ENCODE results near the gene IFNE.

Gene IFNE, protein sequence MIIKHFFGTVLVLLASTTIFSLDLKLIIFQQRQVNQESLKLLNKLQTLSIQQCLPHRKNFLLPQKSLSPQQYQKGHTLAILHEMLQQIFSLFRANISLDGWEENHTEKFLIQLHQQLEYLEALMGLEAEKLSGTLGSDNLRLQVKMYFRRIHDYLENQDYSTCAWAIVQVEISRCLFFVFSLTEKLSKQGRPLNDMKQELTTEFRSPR

DNA sequence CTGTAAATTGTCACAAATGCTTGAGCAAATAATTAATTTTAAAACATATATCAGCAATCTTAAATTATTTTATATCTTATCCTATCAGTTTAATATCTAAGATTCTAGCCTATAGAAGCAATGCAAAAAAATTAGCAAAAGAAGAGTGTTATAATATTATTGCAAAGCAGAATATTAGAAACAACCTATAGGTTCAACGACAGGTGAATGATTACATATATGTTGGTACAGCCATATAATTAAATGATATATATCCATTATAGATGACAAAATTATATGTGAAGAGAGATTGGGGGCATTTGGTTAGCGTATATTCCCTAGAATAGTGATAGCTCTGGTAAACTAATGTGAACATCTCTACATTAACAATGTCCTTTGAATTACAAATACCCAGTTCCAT lies at the start of gene IFNE:
IFNE (minus strand) TSS at position 101 of the 400 bp plus-strand sequence. CDS start 619 bp downstream, outside the sequence.
- DNase-seq (ENCODE audit: low read depth in 1 of 2, low spot score in 1 of 2): no peak

DNA sequence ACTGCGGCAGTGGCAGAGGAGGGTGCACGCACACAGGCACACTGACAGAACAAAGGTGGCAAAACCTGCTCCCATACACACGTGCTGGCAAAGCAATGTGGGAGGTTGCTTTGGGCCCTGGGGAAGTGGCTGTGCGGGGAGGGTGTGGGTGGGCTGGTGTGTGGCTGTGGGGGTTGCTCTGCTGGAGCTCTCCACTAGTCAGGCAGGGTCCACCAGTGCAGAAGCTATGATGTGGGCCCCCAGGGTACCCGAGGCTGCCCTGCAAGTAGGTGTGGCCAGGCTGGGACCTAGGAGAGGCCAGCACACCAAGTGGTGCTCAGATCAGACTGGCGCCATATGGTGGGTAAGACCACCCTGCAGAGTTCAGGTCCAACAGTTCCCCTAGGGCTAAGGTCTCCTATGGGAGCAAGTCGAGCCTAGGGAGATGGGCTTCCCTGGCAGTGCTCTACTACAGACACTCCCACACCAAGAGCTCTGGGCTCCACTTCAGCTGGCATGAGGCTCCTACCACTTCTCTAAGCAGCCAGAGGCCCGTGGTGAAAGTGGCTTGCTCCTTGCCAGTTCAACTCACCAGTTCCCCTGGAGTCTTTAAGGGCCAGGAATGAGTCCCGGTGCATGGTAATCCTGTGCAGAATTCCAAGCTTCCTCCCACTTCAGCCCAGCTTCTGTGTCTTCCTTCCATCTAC lies 46.2 kb upstream of the IFNE start:
- no peak for DNase-seq (ENCODE audit: low read depth in 1 of 2, low spot score in 1 of 2)

DNA sequence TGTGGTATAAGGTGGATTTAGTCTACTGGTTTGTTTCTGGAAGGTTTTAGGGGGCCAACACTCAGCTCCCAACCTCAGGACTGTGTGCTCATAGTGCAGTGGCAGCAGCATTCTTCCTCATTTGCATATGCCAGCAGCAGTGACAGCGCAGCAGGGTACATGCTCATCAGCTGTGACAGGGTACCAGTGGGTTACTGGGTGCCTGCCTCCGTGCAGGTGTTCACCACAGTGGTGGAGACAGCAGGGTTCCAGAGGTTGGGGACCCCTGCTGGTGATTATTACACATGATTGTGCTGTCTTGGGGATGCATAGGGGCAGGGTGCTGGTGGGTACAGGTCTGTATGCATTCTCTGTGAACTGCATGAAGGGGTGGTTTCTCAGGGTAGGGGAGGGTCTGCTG lies 45.5 kb upstream of the IFNE start:
- DNase-seq (ENCODE audit: low read depth in 1 of 2, low spot score in 1 of 2): no peak

DNA sequence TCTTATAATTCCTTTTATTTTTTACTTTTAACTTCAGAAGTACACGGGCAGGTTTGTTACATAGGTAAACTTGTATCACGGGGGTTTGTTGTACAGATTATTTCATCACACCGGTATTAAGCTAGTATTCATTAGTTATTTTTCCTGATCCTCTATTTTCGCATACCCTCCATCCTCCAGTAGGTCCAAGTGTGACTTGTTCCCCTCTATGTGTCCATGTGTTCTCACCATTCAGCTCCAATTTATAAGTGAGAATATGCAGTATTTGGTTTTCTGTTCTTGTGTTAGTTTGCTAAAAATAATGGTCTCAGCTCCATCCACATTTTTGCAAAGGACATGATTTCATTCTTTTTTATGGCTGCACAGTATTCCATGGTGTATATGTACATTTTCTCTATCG lies 43.1 kb upstream of the IFNE start:
- no peak for DNase-seq (ENCODE audit: low read depth in 1 of 2, low spot score in 1 of 2)

DNA sequence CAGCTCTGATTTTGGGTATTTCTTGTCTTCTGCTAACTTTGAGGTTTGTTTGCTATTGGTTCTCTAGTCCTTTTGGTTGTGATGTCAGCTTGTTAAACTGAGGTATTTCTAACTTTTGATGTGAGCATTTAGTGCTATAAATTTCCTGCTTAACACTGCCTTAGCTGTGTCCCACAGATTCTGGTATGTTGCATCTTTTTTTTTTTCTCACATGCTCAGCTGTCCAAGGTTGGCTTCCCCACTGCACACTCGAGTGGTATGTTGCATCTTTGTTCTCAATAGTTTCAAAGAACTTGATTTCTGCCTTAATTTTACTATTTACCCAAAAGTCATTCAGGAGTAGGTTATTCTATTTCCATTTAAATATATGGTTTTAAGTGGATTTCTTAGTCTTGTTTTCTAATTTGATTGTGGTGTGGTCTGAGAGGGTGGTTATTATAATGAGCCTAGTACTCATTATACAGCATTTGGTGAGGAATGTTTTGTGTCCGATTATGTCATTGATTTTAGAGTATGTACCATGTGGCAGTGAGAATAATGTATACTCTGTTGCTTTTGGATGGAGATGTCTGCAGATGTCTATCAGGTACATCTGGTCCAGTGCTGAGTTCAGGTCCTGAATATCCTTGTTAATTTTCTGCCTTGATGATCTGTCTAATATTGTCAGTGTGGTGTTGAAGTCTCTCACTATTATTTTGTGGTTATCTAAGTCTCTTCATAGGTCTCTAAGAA lies 42.2 kb upstream of the IFNE start:
- DNase-seq (ENCODE audit: low read depth in 1 of 2, low spot score in 1 of 2): no peak

DNA sequence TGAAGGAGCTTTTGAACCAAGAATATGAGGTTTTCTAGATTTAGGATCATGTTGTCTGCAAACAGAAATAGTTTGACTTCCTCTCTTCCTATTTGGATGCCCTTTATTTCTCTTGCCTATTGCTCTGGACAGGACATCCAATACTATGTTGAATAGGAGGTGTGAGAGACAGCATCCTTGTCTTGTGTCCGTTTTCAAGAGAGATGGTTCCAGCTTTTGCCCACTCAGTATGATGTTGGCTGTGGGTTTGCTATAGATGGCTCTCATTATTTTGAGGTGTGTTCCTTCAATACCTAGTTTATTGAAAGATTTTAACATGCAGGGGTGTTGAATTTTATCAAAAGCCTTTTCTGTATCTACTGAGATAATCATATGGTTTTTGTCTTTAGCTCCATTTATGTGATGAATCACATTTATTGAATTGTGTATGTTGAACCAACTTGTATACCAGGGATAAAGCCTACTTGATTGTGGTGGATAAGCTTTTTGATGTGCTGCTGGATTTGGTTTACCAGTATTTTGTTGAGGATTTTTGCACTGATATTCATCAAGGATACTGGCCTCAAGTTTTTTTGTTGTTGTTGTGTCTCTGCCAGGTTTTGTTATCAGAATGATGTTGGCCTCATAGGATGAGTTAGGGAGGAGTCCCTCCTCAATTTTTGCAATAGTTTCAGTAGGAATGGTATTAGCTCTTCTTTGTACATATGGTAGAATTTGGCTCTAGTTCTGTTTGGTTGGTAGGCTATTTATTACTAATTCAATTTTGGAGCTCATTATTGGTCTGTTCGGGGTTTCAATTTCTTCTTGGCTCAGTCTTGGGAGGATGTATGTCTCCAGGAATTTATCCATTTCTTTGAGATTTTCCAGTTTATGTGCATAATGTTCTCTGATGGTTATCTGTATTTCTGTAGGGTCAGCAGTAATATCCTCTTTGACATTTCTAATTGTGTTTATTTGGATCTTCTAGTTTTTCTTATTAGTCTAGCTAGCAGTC lies 41.2 kb upstream of the IFNE start:
- DNase-seq (ENCODE audit: low read depth in 1 of 2, low spot score in 1 of 2): no peak

DNA sequence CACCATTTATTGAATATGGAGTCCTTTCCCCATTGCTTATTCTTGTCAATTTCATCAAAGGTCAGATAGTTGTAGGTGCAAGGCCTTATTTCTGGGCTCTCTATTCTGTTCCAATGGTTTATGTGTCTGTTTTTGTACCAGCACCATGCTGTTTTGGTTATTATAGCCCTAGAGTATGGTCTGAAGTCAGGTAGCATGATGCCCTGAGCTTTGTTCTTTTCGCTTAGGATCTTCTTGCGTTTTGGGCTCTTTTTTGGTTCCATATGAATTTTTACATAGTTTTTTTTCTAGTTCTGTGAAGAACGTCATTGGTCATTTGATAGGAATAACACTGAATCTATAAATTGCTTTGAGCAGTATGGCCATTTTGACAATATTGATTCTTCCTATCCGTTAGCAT lies 40.2 kb upstream of the IFNE start:
- DNase-seq (ENCODE audit: low read depth in 1 of 2, low spot score in 1 of 2): no peak

DNA sequence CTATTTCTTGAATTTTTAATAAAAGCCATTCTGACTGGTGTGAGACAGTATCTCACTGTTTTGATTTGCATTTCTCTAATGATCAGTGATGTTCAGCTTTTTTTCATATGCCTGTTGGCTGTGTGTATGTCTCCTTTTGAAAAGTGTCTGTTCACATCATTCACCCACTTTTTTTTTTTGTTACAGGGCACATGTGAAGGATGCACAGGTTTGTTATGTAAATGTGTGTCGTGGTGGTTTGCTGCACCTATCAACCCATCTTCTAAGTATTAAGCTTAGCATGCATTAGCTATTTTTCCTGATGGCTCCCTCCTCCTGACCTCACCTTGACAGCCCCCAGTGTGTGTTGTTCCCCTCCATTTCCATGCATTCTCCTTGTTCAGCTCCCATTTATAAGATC lies 39.3 kb upstream of the IFNE start:
- no peak for DNase-seq (ENCODE audit: low read depth in 1 of 2, low spot score in 1 of 2)

DNA sequence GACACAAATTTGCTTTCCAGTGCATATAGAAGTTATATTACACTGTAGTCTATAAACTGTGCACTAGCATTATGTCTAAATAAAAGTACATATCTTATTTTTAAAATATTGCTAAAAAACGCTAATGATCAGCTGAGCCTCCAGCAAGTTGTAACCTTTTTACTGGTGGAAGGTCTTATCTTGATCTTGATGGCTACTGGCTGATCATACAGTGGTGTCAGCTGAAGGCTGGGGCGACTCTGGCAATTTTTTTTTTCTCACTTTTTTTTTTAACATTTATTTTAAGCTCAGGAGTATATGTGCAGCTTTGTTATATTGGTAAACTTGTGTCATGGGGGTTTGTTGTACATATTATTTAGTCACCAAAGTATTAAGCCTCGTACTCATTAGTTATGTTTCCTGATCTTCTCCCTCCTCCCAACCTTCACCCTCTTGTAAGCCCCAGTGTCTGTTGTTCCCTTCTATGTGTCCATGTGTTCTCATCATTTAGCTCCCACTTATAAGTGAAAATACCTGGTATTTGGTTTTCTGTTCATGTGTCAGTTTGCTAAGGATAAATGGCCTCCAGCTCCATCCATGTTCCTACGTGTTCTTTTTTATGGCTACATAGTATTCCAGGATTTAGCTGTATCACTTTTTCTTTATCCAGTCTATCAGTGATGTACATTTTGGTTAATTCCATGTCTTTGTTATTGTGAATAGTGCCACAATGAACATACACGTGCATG lies 38.6 kb upstream of the IFNE start:
- no peak for DNase-seq (ENCODE audit: low read depth in 1 of 2, low spot score in 1 of 2)

DNA sequence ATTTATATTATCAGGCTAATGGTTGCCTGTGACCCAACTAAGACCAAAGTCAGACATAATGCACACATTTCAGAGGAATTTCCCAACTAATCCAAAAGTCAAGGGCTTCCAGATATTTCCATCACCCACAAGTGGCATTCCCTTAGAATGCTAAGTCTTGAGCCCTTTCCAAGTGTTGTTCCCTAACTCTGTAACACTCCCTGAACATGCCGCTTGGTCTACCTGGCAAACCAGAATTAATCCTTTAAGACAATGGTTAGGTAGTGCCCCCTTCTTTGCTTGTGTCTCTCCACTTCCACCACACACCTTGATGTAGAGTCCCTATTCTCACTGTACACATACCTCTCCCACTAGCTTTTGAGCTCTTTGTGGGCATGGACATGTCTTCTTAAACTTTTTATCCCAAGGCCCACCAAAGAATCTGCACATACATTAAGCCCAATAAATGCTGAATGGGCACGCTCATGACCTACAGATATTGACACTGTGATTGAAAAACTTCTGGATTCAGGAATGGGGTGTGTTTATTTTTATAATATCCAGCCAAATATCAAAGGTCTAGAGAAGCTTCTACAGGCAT lies 37.8 kb upstream of the IFNE start:
- DNase-seq (ENCODE audit: low read depth in 1 of 2, low spot score in 1 of 2): no peak

DNA sequence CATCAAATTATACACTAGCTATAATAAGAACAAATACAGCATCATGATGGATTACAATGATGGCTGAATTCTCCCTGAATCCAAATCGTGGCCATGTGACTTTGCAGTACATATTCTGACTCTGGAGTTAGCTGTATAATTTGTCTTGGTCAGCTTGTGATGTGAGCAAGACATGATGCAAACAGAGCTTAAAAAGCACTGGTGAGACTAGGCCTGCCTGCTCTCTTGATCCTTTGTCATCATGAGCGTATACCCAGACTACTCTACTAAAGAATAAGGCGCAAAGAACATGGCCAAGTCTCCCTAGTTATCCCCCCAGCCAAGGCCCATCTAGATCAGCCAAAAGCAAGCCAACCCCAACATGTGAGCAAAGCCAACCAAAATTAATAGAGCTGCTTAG lies 34.7 kb upstream of the IFNE start:
- no peak for DNase-seq (ENCODE audit: low read depth in 1 of 2, low spot score in 1 of 2)

DNA sequence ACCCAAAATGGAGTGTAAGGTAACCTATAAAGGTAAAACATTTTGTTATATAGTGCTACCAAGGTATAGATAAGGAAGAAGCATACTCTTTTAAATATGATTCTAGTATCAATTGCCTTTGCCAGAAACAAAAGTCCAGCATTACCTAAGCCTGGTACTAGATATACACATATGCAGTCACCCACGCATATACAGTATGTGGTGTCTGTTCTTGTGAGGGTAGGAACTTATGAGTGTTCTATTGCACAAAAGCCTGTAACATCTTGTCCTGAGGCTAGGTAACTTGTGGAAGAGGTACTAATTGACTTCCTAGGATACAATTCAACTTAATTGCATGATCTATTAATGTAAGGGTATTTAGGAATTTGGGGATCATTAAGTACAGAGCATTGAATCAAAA lies 31.3 kb upstream of the IFNE start:
- no peak for DNase-seq (ENCODE audit: low read depth in 1 of 2, low spot score in 1 of 2)

DNA sequence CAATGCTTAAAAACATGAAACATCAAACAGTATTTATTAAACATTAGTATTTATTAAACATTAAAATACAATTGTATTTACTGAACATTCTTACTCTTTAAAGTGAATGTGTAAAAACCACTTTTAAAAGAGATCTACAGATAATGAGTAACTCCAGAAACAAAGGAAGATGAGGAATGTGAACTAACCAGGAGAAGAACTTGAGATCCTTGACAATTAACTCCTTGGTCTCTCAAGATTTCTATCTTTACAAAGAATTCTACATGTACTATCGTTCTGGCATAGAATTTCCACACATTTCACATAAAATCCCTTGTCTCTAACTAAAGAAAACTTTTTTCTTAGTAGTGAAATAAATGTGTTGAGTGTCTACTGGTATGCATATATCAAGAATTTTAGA lies 28.7 kb upstream of the IFNE start:
- no peak for DNase-seq (ENCODE audit: low read depth in 1 of 2, low spot score in 1 of 2)

DNA sequence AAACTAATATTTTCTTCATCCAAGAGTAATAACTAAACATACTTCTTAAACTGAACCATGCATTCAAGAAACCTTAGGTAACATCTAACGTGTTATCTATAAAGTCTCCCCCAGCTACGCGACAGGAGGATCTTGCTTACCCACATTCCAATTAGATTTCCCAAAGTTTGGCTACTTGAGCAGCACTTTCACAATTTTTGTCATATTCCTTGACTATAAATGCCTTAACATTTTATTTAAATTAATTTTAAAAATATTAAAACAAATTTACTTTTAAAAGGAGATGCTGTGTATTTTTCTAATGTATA lies 25.3 kb upstream of the IFNE start:
- DNase-seq (ENCODE audit: low read depth in 1 of 2, low spot score in 1 of 2): no peak

DNA sequence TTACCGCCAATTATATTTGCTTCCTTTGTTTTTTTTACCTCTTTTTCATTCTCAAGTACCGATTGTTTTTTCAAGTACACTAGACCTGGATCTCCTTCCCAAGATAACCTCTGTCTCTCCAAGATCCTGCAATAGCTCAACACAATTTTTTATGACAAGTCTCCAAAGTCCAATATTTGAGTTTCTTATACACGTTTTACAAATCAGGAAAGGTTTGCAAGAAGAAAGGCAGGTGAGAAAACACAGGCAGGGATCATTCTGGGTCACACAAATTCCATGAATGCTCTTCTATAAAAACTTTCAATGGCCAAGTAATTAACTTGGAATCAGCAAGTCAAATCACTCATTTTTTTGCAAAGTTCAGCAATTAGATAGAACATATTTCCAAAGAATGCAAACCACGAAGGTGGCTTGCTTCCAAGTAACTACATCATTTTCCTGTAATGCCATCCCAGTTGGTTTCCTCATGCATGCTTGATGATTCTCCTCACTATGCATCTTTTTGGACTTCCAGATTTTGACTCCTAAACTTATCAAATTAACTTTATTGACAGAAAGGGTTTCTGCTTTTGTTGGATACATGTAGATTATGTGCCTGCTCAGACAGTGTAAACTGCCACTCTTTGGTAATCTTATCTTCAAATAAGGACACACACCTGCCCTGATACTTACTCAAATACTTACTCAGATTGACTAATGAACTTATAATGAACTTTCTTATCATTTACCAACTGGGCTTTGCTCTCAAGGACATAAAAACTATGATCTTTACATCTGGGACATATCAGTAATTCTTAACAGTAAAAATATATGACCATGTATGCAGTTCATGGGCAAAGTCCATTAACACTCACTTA lies 24.7 kb upstream of the IFNE start:
- no peak for DNase-seq (ENCODE audit: low read depth in 1 of 2, low spot score in 1 of 2)

DNA sequence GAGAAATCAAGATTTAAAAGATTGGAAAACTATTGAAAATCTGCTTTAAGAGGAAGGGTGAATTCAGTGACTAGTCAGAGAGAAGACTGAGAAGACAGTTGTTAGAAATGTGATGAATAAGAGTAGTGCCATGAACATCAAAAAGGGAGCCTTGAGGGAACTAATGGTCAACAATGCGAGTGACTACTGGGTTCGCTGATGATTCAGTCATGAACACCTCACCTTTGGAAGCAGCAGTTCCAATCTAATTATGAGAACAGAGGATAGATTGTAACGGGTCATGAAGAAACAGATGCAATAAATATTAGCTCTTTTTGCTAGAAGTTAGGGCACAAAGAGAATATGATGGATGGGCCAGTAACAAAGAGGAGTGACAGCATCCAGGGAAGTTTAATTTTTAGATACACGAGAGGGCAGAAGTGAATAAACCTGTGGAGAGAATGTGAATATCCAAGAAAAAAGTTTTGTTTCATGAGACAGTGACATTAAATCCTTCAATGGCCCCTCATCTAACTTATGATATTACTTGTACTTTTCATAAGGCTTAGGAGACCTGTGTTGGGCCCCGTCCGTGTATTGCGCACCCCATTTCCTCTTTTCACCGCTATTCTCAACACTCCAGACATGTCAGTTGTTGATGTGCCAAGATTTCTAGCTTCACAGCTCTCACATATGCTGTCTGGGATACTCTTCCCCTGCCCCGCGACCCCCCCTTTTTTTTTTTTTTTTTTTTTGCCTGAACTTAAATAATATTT lies 23.5 kb upstream of the IFNE start:
- no peak for DNase-seq (ENCODE audit: low read depth in 1 of 2, low spot score in 1 of 2)

DNA sequence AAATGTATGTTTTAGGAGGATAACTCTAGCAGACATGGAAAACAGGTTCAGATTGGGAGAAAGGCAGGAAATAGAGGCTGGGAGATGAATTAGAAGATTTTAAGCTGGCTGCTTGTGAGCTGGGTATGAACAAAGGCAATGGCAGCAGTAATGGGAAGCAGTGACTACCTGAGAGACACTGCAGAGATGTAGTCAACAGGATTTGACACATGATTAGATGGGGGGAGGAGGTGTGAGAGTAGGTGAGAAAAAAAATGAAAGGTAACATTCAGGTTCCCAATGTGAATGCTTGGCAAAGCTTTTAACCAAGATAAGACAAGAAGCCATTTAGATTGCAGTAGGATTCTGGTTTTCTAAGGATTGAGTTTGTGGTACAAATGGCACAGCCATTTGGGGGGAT lies 22.8 kb upstream of the IFNE start:
- no peak for DNase-seq (ENCODE audit: low read depth in 1 of 2, low spot score in 1 of 2)

DNA sequence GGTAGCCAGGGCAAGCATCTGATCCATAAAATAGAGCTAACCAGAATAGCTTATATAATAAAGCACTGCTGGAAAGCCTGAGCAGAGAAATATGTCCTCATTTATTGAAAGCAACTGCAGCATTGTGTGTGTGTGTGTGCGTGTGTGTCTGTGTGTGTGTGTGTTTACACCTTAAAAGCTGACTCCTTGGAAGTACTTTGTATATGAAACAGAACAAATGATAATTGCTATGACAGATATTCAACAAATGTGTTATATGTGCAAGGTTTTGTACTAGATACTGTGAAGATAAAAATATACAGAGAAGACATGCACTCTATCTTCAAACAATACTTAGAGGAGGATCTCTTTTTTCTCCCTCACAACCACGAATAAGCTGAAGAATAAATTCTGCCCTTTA lies 22.0 kb upstream of the IFNE start:
- no peak for DNase-seq (ENCODE audit: low read depth in 1 of 2, low spot score in 1 of 2)

DNA sequence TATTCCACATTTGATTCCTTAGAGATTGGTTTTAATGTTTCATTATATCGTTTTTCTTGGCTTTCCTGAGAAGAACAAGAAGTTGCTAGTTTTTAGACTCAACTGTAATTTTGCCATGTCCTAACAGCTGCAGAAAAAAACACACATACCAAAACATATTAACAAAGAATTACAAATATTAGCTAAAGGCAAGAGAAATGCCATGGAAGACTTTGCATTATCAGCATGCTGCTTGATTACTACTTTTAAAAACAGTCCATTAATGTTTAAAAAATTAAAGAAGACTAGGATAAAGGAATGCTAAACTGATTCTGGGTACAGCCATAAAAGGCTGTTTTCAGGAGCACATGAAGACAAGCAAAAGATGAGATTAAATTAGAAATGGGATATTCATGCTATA lies 20.5 kb upstream of the IFNE start:
- DNase-seq (ENCODE audit: low read depth in 1 of 2, low spot score in 1 of 2): no peak
